ENCODE data around the gene PIGB. TPM values are rescaled to one million over a fixed set of nuclear protein-coding genes. Genes with fewer than 3 reads are reported as not detected.
A peak's percentile ranks its signal among the peaks of the same experiment; 100 is the strongest.
"Not testable (repeated sequence)": the region's sequence is repeated elsewhere in the genome, so short reads cannot be mapped to it uniquely, and the experiment has no call there.

The PIGB gene
- total and polyA plus RNA-seq, 2 experiments from 2014 or later = 3.8 to 6.3 TPM

DNA sequence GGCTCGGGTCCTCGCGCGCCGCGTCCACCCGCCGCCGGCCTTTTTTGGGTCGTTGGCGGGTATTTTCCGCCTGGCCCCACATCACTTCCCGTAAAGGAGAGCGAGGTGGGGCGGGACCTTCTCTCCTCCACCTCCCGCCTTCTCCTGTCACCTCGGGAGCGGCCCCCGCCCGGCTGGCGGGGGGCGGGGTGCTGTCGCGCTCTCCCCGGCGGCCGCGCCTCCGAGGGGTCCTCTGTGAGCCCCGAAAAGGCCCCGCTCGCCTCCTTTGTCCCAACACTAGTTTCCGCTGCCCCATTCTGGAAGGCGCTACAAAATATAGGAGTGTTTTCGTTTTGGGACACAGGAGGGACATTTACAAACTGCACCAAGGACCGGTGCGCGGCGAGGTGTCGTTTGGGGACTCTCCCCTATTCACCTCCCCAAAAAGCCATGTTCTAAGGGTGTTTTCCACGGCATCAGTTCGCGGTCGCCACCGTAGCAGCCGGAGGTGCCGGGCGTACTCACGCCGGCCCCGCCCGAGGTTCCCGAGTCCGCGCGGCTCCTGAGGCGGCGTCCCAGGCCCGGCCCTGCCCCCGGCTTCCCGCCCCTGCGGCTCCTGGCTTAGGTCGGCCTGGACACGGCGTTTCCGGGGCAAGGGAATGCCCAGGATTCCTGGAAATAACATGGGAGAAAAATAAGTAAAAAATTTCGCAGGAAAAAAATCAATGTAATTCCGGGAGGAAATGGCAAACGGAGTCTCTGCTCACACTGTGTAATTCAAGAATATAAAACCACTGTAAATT lies 29.1 kb upstream of the PIGB start, which contains the start of gene RAB27A:
TSS of gene RAB27A (minus strand) at position 68 of the 782 bp plus-strand sequence. CDS start 54,879 bp downstream, outside the sequence.
- Histone ChIP-seq H3K27ac (peak within 1 kb of the TSS; percentile 87), H3K36me3 (no peaks in the 10 kb centered on the region), H3K4me3 (peak within 1 kb of the TSS; percentile 70), H3K9me3 (ENCODE audit: low read depth) (no peaks in the 10 kb centered on the region), H3K4me1 (ENCODE audit: low read depth) (peaks cover 8% of the 10 kb centered on the region), H3K27me3 (no peaks in the 10 kb centered on the region)
- TF ChIP-seq, protein P1, sequence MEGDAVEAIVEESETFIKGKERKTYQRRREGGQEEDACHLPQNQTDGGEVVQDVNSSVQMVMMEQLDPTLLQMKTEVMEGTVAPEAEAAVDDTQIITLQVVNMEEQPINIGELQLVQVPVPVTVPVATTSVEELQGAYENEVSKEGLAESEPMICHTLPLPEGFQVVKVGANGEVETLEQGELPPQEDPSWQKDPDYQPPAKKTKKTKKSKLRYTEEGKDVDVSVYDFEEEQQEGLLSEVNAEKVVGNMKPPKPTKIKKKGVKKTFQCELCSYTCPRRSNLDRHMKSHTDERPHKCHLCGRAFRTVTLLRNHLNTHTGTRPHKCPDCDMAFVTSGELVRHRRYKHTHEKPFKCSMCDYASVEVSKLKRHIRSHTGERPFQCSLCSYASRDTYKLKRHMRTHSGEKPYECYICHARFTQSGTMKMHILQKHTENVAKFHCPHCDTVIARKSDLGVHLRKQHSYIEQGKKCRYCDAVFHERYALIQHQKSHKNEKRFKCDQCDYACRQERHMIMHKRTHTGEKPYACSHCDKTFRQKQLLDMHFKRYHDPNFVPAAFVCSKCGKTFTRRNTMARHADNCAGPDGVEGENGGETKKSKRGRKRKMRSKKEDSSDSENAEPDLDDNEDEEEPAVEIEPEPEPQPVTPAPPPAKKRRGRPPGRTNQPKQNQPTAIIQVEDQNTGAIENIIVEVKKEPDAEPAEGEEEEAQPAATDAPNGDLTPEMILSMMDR (IDR thresholded peaks at IDR 0.05; ENCODE audit: low read depth, low read length) = no peak
- DNase-seq (ENCODE audit: low read depth in 1 of 2, low spot score in 1 of 2) = peak; percentile 88 to 89

DNA sequence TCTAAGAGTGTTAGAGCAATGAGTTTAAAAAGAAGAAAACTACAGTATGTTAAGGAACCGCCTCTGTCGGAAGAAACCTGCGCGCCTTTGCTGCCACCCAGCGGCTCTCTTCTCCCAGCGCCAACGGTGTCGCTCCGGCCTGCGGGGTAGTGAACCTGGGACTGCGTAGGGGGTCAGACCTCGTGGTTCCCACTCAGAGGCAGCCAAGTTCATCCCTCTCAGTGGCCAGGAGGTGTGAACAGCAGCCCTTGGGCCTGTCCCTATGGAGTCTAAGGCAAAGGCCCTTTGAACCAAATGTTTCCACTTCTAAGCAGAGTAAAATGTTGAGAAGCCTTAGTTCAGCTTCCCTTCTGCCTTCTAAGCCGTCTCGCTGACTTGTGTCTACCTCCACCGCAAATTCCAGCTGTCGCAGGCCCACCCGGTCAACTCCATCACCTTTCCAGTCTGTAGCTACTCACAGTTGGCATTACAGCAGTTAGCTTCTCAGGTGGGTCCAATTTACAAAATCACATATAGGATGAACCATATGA lies 28.4 kb upstream of the PIGB start:
- Histone ChIP-seq H3K4me1 (ENCODE audit: low read depth) (peaks cover 4% of the 10 kb centered on the region), H3K4me3 (peak overlapping the region; percentile 70), H3K9me3 (ENCODE audit: low read depth) (no peaks in the 10 kb centered on the region), H3K36me3 (no peaks in the 10 kb centered on the region), H3K27ac (peak overlapping the region; percentile 87), H3K27me3 (no peaks in the 10 kb centered on the region)
- DNase-seq (ENCODE audit: low read depth in 1 of 2, low spot score in 1 of 2) = peak; percentile 90 to 91
- TF ChIP-seq, protein P1 (IDR thresholded peaks at IDR 0.05; ENCODE audit: low read depth, low read length) = peak; percentile 94

DNA sequence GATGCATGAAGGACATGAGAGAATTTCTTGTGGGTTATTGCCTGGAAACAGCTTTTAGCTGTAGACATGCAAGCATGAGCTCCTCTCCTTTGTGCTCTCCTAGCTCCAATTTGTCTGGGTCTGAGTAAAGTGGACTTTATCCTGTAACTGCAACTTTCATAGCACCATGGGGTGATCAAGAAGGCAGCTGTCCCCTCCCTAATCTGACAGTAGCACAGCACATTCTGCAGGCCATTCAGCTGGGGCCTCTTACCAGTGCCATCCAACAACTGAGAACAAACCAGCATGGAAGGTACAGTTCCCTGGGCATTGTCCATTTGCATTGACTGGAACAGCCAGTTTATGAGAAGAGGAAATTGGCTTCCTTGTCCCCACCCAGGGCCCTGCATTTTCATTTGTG lies 21.7 kb upstream of the PIGB start:
- Histone ChIP-seq H3K36me3 (no peaks in the 10 kb centered on the region), H3K27me3 (no peaks in the 10 kb centered on the region), H3K4me1 (ENCODE audit: low read depth) (no peaks in the 10 kb centered on the region), H3K9me3 (ENCODE audit: low read depth) (no peaks in the 10 kb centered on the region), H3K27ac (no peak overlapping the region), H3K4me3 (no peak overlapping the region)
- DNase-seq (ENCODE audit: low read depth in 1 of 2, low spot score in 1 of 2) = no peak
- TF ChIP-seq, protein P1 (IDR thresholded peaks at IDR 0.05; ENCODE audit: low read depth, low read length) = no peak

DNA sequence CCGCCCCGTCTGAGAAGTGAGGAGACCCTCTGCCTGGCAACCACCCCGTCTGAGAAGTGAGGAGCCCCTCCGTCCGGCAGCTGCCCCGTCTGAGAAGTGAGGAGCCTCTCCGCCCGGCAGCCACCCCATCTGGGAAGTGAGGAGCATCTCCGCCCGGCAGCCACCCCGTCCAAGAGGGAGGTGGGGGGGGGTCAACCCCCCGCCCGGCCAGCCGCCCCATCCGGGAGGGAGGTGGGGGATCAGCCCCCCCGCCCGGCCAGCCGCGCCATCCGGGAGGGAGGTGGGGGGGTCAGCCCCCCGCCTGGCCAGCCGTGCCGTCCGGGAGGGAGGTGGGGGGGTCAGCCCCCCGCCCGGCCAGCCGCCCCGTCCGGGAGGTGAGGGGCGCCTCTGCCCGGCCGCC lies 16.2 kb upstream of the PIGB start:
- H3K36me3 ChIP-seq; H3K4me3 ChIP-seq; H3K4me1 ChIP-seq (ENCODE audit: low read depth); H3K27ac ChIP-seq; H3K9me3 ChIP-seq (ENCODE audit: low read depth); DNase-seq (ENCODE audit: low read depth in 1 of 2, low spot score in 1 of 2); H3K27me3 ChIP-seq: not testable (repeated sequence)

DNA sequence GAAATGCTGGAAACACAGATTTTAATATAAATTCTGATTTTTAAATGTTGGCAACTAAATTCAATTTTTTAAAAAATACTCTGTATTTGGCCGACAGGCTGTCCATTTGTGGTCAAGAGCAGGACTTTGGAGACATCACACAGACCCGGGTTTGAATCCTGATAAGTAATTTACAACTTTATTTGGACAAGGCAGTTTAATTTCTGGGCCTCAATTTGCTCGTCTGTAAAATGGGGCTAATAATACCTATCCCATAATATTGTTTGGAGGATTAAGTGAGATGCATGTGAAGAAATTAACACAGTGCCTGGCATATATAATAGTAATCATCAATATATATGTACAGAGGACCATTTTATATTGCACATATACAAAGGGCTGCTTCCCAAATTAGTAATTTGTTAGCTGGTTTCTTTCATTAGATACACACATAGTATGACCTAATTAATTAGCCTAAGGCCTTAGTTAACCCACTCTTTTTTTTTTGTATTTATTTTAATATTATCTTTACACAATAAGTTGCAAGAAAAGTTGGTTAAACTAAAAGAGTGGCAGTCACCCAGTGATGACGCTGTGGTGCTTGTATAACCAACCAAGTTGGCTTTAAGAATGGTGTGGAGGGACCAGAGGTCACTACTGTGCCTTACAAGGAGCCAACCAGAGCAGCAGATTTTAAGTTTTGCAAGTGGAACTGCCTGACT lies 665 bp downstream of the PIGB start:
- Histone ChIP-seq H3K9me3 (ENCODE audit: low read depth) (no peaks in the 10 kb centered on the region), H3K27me3 (no peaks in the 10 kb centered on the region), H3K27ac (no peak overlapping the region), H3K4me3 (peak overlapping the region; percentile 56), H3K36me3 (no peaks in the 10 kb centered on the region), H3K4me1 (ENCODE audit: low read depth) (no peaks in the 10 kb centered on the region)
- peak in 1 of 2 donors; percentile 38 for DNase-seq (ENCODE audit: low read depth in 1 of 2, low spot score in 1 of 2)
- TF ChIP-seq, protein P1 (IDR thresholded peaks at IDR 0.05; ENCODE audit: low read depth, low read length) = no peak

DNA sequence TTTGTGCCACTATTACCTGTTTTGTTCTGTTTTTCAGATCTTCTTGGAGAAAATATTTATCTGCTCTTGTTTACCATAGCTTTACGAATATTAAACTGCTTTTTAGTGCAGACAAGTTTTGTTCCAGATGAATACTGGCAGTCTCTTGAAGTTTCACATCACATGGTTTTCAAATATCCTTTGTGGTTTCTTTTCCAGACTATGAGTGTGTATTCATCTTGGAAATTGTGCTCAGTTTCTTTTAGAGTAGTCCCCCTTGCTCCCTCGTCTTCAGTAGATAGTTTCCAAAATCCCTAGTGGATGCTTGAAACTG lies 1.2 kb downstream of the PIGB start:
- no peak overlapping the region for H3K4me3 ChIP-seq
- H3K27me3 ChIP-seq = no peaks in the 10 kb centered on the region

More for the DNA sequence above, 1.2 kb downstream of the PIGB start:
- Histone ChIP-seq H3K4me1 (ENCODE audit: low read depth) (no peaks in the 10 kb centered on the region), H3K9me3 (ENCODE audit: low read depth) (no peaks in the 10 kb centered on the region), H3K36me3 (no peaks in the 10 kb centered on the region), H3K27ac (no peak overlapping the region)
- DNase-seq (ENCODE audit: low read depth in 1 of 2, low spot score in 1 of 2) = no peak
- TF ChIP-seq, protein P1 (IDR thresholded peaks at IDR 0.05; ENCODE audit: low read depth, low read length) = no peak
